Stimulated activated CD4-positive, alpha-beta T cell treated with anti-CD3 and anti-CD28 coated beads, Interleukin-2, amount 100 ng/mL, for 48 hours (primary cell): ENCODE measurements around the gene RIMBP2.
"Not testable (repeated sequence)": the region's sequence is repeated elsewhere in the genome, so short reads cannot be mapped to it uniquely, and the experiment has no call there.

ENCODE experiments used
- DNase-seq, 2 donors: peaks; one replicate each; pipeline ENCODE4 v3.0.0-alpha.2; 2020

The RIMBP2 gene

DNA sequence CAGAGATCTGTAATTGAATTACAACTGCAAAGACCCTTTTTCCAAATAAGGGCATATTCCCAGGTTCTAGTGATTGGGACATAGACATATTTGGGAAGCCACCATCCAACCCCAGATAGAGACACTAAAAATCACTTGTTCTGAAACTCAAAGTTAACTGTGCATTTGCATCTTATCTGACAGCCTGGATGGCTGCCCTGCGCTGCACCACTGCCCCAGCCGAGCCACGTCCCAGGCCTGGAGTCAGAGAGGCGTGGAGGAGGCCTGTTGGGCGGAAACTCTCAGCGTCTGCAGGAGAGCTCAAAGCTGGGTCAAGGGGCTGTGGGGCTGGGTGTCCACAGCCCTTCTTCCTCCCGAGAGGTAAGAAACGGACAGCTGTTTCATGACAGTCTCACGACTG, 124.4 kb downstream of the RIMBP2 start:
- no peak for DNase-seq

- DNase-seq: no peak
These were observed 125.4 kb downstream of the RIMBP2 start for GRCh38 chr12:130590685-130591084.

DNA sequence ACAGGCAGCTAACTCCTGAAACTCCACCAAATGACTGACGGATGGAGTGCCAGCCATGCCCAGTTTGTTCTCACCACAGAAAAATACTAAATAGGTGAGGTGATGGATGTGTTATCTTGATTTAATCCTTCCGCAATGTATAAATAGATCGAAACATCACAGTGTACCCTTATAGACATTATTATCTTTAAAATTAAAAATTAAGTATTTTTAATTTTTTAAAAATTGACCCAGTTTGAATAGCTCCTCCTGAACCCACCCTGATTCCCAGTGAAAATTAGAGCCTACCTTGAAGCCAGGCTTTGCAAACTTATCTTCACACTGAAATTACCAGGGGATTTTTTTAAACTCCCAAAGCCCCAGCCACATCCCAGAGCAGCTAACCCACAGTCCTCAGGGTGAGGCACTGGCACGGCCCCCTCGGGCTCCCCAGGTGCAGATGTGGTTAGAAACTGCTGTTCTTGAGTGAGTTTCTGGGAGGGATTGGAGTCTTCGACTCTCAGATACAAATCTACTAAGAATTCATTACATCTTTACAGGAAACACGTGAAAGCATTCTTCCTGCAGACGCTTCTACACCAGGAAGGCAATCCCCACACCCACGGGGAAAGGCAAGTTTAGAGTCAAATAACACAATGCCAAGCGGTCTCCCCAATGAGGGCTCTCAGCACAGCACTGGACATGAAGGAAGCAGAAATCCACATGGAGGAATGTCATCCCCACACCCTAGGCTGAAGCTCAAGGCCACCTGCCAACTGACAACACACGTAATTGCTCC, 126.4 kb downstream of the RIMBP2 start:
- DNase-seq: no peak

GRCh38 chr12:130588696-130589539, 127.2 kb downstream of the RIMBP2 start:
- no peak for DNase-seq

DNA sequence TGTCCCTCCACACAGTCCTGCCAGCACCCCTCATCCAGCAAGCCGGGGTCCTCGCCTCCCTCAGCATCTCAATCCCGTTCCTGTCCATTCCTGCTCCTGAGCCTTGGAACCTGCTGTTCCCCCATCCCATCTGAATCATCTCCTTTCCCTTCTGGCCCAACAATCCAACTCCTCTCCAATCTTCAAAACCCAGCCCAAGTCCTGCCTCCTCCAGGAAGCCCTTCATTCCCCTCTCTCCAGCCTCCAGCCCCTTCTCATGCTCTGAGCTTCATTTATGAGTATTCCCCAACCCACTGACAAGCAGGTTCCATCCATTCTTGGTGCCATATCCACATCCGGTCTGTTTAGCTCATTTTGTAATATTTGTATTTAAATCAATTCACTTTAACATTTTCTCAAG, 128.1 kb downstream of the RIMBP2 start:
- DNase-seq: no peak

DNA sequence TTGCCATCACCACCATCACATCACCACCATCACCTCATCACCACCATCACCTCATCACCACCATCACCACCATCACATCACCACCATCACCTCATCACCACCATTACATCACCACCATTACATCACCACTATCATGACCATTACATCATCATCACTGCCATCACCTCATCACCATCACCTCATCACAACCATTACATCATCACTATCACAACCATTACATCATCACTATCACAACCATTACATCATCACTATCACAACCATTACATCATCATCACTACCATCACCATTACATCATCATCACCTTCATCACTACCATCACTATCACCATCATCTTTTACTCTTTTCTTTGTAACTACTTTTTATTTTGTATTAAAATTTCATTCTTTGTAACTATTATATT, 131.6 kb downstream of the RIMBP2 start:
- DNase-seq: not testable (repeated sequence)

- DNase-seq: no peak
These were observed 132.3 kb downstream of the RIMBP2 start for GRCh38 chr12:130583800-130584199.

- DNase-seq: no peak
These were observed 132.8 kb downstream of the RIMBP2 start for GRCh38 chr12:130583317-130583716.

- no peak for DNase-seq
These were observed 133.8 kb downstream of the RIMBP2 start for GRCh38 chr12:130582286-130582685.

GRCh38 chr12:130581782-130582181, 134.3 kb downstream of the RIMBP2 start:
- no peak for DNase-seq

DNA sequence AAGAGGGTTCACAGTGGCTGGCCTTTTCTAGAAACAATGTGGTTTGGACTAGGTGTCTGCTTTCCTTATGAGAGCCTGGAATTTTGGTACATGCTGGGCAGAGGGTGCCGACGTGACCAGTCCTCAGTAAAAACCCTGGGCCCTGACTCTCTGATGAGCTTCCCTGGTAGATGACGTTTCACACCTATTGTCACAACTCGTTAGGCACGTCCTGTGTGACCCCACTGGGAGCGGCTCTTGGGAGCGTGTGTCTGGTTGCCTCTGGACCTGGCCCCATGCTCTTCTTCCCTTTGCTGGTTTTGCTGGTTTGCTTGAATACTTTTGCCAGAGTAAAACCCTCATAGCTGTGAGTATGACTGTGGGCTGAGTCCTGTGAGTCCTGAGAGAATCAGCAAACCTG, 136.9 kb downstream of the RIMBP2 start:
- DNase-seq: no peak

DNA sequence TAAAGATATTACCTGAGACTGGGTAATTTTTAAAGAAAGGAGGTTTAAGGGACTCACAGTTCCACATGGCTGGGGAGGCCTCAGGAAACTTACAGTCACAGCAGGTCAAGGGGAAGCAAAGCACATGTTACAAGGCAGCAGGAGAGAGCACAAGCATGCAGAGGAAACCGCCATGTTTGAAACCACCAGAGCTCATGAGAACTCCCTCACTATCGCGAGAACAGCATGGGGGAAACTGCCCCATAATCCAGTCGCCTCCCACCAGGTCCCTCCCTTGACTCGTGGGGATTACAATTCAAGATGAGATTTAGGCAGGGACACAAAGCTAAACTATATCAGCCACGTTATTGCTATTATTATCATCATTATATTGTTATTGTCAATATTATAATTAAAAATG, 138.7 kb downstream of the RIMBP2 start:
- DNase-seq: no peak

- DNase-seq: no peak
These were observed 139.7 kb downstream of the RIMBP2 start for GRCh38 chr12:130576371-130576816.

DNA sequence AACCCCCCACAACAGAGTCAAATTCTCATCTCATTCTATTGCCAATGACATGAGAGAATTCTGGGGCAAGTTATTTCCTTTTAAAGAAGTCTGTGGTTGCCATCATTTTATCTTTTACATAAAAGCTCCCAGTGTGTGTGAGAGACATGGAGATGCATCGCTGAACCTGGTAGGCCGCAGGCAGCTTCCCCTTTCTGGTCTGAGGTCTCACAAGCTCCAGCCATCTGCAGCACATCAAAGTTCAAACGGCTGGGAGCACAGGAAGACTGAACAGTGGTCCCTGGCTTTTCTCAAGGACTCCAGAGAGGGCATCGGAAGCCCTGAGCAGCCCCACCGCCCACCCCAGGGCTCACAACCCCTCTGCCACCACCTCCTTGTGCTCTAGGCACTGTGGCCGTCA, 141.7 kb downstream of the RIMBP2 start:
- DNase-seq: no peak

- no peak for DNase-seq
These were observed 142.3 kb downstream of the RIMBP2 start for GRCh38 chr12:130573766-130574165.

GRCh38 chr12:130573235-130573634, 142.9 kb downstream of the RIMBP2 start:
- DNase-seq: no peak

DNA sequence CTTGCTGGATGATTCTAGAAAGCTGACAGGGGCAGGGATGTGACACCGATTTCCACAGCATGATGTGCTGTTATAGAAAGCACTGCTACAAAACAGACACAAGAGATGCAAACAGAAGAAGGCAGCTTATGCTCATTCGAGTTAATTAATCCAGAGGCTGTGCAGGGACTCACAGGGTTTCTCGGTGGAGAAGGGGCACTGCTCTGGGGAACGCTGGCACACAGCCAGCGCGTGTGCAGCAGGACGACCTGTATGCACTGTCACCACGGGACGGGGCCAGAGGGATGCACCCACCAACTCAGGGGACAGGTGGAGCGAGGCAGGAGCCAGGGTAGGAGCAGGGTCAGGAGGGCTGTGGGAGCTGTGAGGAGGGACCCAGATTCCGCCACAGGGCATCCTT, 143.5 kb downstream of the RIMBP2 start:
- no peak for DNase-seq

DNA sequence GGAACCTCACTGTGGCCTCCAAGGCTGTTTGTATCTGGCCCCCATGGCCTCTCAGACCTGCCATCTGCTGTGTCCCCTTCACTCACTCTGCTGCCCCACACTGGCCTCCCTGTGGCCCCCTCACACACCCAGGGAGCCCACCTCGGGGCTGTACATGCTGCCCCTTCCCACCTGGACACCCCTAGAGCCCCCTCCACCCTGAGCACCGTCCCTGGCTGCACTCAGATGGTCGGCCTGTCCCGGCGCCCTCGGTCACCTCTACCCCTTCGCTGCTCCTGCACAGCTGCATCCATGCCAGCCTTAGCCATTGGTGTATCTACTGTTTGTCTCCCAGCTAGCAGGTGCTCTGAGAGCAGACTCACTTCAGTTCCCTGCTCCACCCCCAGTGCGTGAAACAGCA, 144.4 kb downstream of the RIMBP2 start:
- no peak for DNase-seq

- DNase-seq: no peak
These were observed 145.0 kb downstream of the RIMBP2 start for GRCh38 chr12:130571089-130571488.

DNA sequence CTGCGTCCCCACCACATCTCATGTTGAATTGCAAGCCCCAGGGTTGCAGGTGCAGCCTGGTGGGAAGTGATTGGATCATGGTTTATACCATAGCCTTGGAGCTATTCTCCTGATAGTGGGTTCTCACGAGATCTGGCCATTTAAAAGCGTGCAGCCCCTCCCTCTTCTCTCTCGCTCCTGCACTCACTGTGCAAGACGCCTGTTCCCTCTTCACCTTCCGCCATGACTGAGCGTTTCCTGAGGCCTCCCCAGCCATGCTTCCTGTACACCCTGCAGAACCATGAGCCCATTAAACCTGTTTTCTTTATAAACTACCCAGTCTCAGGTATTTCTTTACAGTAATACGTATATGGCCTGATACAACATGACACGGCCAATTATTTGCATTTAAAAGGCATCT, 146.6 kb downstream of the RIMBP2 start:
- no peak for DNase-seq

GRCh38 chr12:130568501-130568900, 147.6 kb downstream of the RIMBP2 start:
- no peak for DNase-seq

GRCh38 chr12:130568041-130568440, 148.1 kb downstream of the RIMBP2 start:
- no peak for DNase-seq

DNA sequence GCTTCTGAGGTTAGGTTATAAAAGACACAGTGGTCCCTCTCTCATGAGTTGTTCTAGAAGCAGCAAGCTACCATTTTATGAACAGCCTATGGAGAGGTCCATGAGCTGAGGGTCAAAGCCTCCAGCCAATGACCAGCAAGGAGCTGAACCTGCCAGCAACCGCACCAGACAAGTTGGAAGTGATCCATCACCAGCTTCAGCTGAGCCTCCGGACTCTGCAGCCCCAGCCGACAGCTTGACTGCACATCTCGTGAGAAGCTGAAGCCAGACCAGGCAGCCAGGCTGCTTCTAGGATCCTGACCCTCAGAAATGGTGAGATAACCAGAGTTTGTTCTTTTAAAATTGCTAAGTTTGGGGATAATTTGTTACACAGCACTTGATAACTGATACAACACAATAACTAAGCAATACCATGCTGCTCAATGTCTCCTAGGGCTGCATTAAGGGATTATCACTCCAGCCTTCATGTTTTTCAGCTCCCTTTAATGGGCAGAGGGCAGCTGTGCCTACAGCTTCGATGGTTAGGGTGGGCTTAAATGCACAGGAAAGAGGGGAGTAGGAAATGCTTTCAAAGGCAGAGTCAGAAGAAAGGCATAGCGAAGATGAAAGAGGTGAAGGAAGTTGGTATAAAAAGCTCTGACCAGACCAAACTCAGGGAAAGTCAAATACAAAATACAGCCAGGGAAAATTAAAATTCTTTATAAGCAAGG, 149.5 kb downstream of the RIMBP2 start:
- no peak for DNase-seq

DNA sequence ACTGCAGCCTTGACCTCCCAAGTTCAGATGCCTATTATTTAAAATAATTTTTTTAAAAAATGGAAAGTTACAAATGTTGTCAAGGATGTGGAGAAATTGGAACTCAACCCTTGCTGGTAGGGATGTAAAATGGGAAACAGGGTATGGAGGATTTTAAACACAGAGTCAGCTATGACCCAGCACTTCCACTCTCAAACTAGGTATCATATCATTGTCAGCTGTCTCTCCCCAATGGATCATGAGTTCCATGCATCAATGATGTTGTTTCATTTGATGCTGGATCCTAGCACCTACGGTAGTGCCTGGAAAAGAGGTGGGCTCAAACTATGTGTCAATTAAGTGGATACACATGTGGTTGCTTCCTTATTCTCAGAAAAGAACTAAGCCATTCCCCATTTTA, 150.9 kb downstream of the RIMBP2 start:
- no peak for DNase-seq
